Cardiac muscle cell (in vitro differentiated cells and primary cell): ENCODE results near the gene TMPRSS4. TPM values are rescaled to one million over a fixed set of nuclear protein-coding genes. Genes with fewer than 3 reads are reported as not detected.

Experiments
- DNase-seq, 2 donors: peaks; one replicate each; pipeline versions ENCODE4 v3.0.0 to v3.0.0-alpha.2; 2010 to 2017; ENCODE audit warnings: low read depth in 1 of 2, low spot score in 1 of 2
- H3K27ac ChIP-seq: fragments of 200-600 bp; sonication (generic); 2 replicates; pipeline ENCODE4 v1.5.1; 2016
- H3K27me3 ChIP-seq: fragments of 200-600 bp; sonication (generic); 2 replicates; pipeline ENCODE4 v1.6.0; 2016; ENCODE audit warnings: control low read depth
- H3K36me3 ChIP-seq: fragments of 200-600 bp; sonication (generic); 2 replicates; pipeline ENCODE4 v1.5.1; 2016; ENCODE audit warnings: control low read depth
- H3K4me1 ChIP-seq: fragments of 200-600 bp; sonication (generic); 2 replicates; pipeline ENCODE4 v1.8.1; 2017; ENCODE audit warnings: low read depth, mild to moderate bottlenecking, mixed run types
- H3K4me3 ChIP-seq: fragments of 200-600 bp; sonication (generic); 2 replicates; pipeline ENCODE4 v1.5.1; 2016; ENCODE audit warnings: mild to moderate bottlenecking
- H3K9me3 ChIP-seq: fragments of 200-600 bp; sonication (generic); 2 replicates; pipeline ENCODE4 v1.5.1; 2017; ENCODE audit warnings: low read depth, mild to moderate bottlenecking, control low read depth
- CTCF ChIP-seq: IDR thresholded peaks from 2 replicates; pipeline ENCODE4 v1.5.1; 2012; ENCODE audit warnings: low read depth, mild to moderate bottlenecking, low read length
- polyA plus RNA-seq: library from polyadenylated mRNA; unstranded; fragments of >200 nt; fragmentation: Nextera tagmentation; extraction: Ambion mirVana; gene quantifications from 2 replicates; pipeline ENCODE4 v1.2.1, GENCODE V29; 2016
- total RNA-seq: library from RNA; depleted of rRNA; stranded (reverse); fragments of >200 nt; gene quantifications from 2 replicates; pipeline ENCODE4 v1.2.3, GENCODE V29; 2016

The TMPRSS4 gene
- total and polyA plus RNA-seq, 2 experiments from 2014 or later = not detected

GRCh38 chr11:118084656-118085055, 7.8 kb downstream of the TMPRSS4 start:
- no peaks in the 10 kb centered on the region for H3K27me3 ChIP-seq
- H3K4me3 ChIP-seq = no peak overlapping the region
- TF ChIP-seq CTCF = no peak
- H3K4me1 ChIP-seq = peaks cover 19% of the 10 kb centered on the region
- H3K9me3 ChIP-seq = no peaks in the 10 kb centered on the region
- H3K27ac ChIP-seq = peak overlapping the region; percentile 68
- H3K36me3 ChIP-seq = no peaks in the 10 kb centered on the region
- no peak for DNase-seq

- no peaks in the 10 kb centered on the region for H3K27me3 ChIP-seq
- H3K4me1 ChIP-seq = peaks cover 19% of the 10 kb centered on the region
- no peak for DNase-seq
- no peaks in the 10 kb centered on the region for H3K9me3 ChIP-seq
- no peak within 1 kb of the TSS for H3K27ac ChIP-seq
- no peaks in the 10 kb centered on the region for H3K36me3 ChIP-seq
- H3K4me3 ChIP-seq = no peak within 1 kb of the TSS
- TF ChIP-seq CTCF = no peak
Measured at GRCh38 chr11:118086913-118087768, 10.3 kb downstream of the TMPRSS4 start, which contains the start of gene SMIM35. TSS of gene SMIM35 (minus strand) at chr11:118086963. CDS start at chr11:118086757, 206 bp downstream.

- no peak for DNase-seq
- TF ChIP-seq CTCF = no peak
- peaks cover 12% of the 10 kb centered on the region for H3K4me1 ChIP-seq
- no peak overlapping the region for H3K4me3 ChIP-seq
- H3K36me3 ChIP-seq = no peaks in the 10 kb centered on the region
- no peak overlapping the region for H3K27ac ChIP-seq
- H3K9me3 ChIP-seq = no peaks in the 10 kb centered on the region
- no peaks in the 10 kb centered on the region for H3K27me3 ChIP-seq
Measured at GRCh38 chr11:118087931-118088330, 11.1 kb downstream of the TMPRSS4 start.

GRCh38 chr11:118088531-118088930, 11.7 kb downstream of the TMPRSS4 start:
- H3K9me3 ChIP-seq = no peaks in the 10 kb centered on the region
- H3K4me3 ChIP-seq = no peak overlapping the region
- no peak overlapping the region for H3K27ac ChIP-seq
- H3K4me1 ChIP-seq = peaks cover 8% of the 10 kb centered on the region
- H3K27me3 ChIP-seq = no peaks in the 10 kb centered on the region
- no peak for TF ChIP-seq CTCF
- H3K36me3 ChIP-seq = no peaks in the 10 kb centered on the region
- no peak for DNase-seq

GRCh38 chr11:118090545-118091162, 13.8 kb downstream of the TMPRSS4 start:
- Histone ChIP-seq H3K4me1 (no peaks in the 10 kb centered on the region), H3K27me3 (no peaks in the 10 kb centered on the region), H3K27ac (no peak overlapping the region), H3K9me3 (no peaks in the 10 kb centered on the region), H3K36me3 (no peaks in the 10 kb centered on the region), H3K4me3 (no peak overlapping the region)
- no peak for TF ChIP-seq CTCF
- DNase-seq = no peak
